Chondrocyte (in vitro differentiated cells): ENCODE data around the gene ADRA2C. TPM values are rescaled to one million over a fixed set of nuclear protein-coding genes. Genes with fewer than 3 reads are reported as not detected.

ENCODE experiments used
- DNase-seq: peaks from one replicate; pipeline ENCODE4 v3.0.0; 2021; ENCODE audit warnings: mixed read lengths, low spot score
- H3K27ac Mint-ChIP-seq: one replicate; pipeline ENCODE4 v1.8.0; 2021; ENCODE audit warnings: mild to moderate bottlenecking, moderate library complexity, mixed read lengths; ENCODE audit not compliant: unreplicated experiment
- H3K27me3 Mint-ChIP-seq: 2 replicates; pipeline ENCODE4 v1.8.0; 2021; ENCODE audit warnings: low read depth, mixed read lengths
- H3K36me3 Mint-ChIP-seq: 2 replicates; pipeline ENCODE4 v1.8.0; 2021; ENCODE audit warnings: low read depth, mixed read lengths
- H3K4me1 Mint-ChIP-seq: 2 replicates; pipeline ENCODE4 v1.8.0; 2021; ENCODE audit warnings: low read depth, mild to moderate bottlenecking, mixed read lengths
- H3K4me3 Mint-ChIP-seq: one replicate; pipeline ENCODE4 v1.8.0; 2021; ENCODE audit warnings: mild to moderate bottlenecking, moderate library complexity, mixed read lengths; ENCODE audit not compliant: unreplicated experiment
- H3K9me3 Mint-ChIP-seq: 2 replicates; pipeline ENCODE4 v1.8.0; 2021; ENCODE audit warnings: low read depth, mixed read lengths
- total RNA-seq: library from RNA; stranded (reverse); gene quantifications from 3 replicates; pipeline ENCODE4 v1.2.1, GENCODE V29; 2021
- TF ChIP-seq, protein P1 (sequence below): fragments of 200-600 bp; sonication (generic); IDR thresholded peaks from 2 replicates; pipeline ENCODE4 v1.5.0; 2021; ENCODE audit warnings: antibody characterized with exemption, mild to moderate bottlenecking, moderate library complexity

ADRA2C gene
- total RNA-seq, 1 donor from 2014 or later: 1.6 TPM

DNA sequence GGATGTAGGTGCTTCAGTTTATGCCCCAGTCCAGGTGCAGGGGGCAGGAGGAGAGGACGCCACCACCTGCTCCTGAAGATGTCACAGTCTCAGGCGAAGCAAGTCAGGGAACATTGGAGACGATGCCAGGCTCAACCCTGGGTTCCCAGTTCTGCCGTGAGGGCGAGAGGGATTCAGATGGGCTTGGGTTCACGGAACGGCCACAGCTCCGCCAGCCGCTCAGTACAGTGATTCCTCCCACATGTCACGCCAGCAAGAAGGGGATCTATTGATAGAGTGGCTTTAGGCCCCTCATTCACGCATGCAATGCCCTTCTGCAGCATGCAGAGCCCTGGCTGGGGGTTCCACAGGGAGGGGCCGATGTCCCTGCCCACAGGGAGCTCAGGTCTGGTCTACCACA lies 34.2 kb downstream of the ADRA2C start:
- Mint-ChIP-seq H3K27me3 (peaks cover 32% of the 10 kb centered on the region), H3K9me3 (peaks cover 15% of the 10 kb centered on the region), H3K36me3 (no peaks in the 10 kb centered on the region), H3K4me1 (no peaks in the 10 kb centered on the region), H3K27ac (no peak overlapping the region), H3K4me3 (no peak overlapping the region)
- TF ChIP-seq, protein P1, sequence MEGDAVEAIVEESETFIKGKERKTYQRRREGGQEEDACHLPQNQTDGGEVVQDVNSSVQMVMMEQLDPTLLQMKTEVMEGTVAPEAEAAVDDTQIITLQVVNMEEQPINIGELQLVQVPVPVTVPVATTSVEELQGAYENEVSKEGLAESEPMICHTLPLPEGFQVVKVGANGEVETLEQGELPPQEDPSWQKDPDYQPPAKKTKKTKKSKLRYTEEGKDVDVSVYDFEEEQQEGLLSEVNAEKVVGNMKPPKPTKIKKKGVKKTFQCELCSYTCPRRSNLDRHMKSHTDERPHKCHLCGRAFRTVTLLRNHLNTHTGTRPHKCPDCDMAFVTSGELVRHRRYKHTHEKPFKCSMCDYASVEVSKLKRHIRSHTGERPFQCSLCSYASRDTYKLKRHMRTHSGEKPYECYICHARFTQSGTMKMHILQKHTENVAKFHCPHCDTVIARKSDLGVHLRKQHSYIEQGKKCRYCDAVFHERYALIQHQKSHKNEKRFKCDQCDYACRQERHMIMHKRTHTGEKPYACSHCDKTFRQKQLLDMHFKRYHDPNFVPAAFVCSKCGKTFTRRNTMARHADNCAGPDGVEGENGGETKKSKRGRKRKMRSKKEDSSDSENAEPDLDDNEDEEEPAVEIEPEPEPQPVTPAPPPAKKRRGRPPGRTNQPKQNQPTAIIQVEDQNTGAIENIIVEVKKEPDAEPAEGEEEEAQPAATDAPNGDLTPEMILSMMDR: no peak
- DNase-seq: peak; percentile 68

GRCh38 chr4:3801521-3801920 lies 35.3 kb downstream of the ADRA2C start:
- TF ChIP-seq, protein P1: no peak
- Mint-ChIP-seq H3K36me3 (no peaks in the 10 kb centered on the region), H3K4me3 (no peak overlapping the region), H3K27ac (no peak overlapping the region), H3K9me3 (peaks cover 4% of the 10 kb centered on the region), H3K4me1 (no peaks in the 10 kb centered on the region), H3K27me3 (peaks cover 35% of the 10 kb centered on the region)
- peak; percentile 48 for DNase-seq

DNA sequence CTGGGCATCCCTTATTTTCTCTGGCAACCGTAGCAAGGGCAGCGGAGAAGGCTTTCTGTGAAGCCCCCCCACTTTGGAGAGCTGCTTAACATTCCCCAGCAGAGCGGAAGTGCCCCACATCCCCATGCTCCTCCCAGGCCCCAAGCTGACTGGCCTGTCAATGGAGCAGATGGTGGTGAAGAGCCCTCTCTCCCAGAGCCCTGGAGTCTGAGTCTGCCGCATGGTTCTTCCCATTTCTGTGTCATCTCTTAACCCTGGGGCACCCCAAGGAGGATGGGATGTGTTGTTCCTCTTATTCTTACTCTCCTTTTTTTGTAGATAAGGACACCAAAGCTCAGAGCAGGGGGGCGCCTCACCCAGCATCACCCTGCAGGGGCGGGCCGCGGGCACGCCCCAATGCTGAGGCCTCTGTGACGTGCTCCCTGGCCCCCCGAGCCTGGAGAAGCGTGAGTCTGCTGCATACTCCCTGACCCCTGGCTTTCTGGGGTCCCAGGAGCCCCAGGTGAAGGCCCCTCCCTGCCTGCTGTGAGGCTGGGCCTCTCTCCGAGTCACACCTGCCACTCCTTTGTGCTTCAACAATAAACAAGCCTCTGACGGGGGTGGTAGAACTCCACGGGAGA lies 35.9 kb downstream of the ADRA2C start:
- TF ChIP-seq, protein P1: no peak
- H3K9me3 Mint-ChIP-seq: no peaks in the 10 kb centered on the region
- no peak overlapping the region for H3K4me3 Mint-ChIP-seq
- no peaks in the 10 kb centered on the region for H3K36me3 Mint-ChIP-seq
- H3K27ac Mint-ChIP-seq: no peak overlapping the region
- peak; percentile 80 for DNase-seq
- peaks cover 38% of the 10 kb centered on the region for H3K27me3 Mint-ChIP-seq
- no peaks in the 10 kb centered on the region for H3K4me1 Mint-ChIP-seq

DNA sequence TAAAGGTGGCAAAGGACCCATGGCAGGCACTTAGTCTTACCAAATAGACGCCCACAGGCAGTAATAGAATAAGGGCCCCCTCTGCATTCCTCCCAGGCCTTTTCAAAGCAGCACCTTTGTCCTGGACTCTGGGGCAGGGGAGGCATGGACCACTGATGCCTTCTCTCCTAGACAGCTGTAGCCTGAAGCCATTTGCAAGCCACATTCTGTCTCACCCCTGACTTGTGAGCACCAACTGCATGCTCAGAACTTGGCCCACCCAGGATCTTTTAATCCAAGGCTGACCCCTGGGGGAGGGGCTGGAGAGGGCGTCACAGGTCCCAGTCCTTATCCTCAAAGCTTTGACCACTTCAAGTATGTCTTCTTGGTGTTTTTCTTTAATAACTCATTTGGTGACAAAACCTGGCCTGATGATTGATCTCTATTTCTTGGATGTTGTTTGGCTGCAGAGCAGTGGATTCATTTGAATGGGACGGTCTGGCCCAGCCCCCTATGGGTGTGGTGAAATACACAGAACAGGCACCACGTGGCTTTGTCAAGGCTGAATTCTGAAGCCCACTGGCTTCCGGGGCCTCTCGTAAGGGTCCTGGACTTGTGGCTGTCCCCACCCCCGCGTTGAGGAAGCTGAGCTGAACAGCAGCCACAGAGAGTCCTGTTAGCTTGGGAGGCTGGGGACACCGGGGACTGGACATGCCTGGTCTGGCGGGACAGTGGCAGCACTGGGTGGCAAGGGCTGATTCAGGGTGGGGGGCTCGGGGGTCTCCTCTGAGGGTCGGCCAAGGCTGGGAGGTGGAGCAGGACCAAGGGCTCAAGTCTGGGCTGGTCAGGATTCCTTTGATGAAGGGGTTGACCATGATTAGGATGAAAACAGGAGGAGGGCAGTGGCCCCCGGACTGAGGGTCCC lies 36.6 kb downstream of the ADRA2C start:
- no peaks in the 10 kb centered on the region for H3K4me1 Mint-ChIP-seq
- no peak overlapping the region for H3K27ac Mint-ChIP-seq
- H3K9me3 Mint-ChIP-seq: no peaks in the 10 kb centered on the region
- H3K36me3 Mint-ChIP-seq: no peaks in the 10 kb centered on the region
- peak; percentile 84 for DNase-seq
- no peak overlapping the region for H3K4me3 Mint-ChIP-seq
- H3K27me3 Mint-ChIP-seq: peaks cover 43% of the 10 kb centered on the region
- TF ChIP-seq, protein P1: no peak

DNA sequence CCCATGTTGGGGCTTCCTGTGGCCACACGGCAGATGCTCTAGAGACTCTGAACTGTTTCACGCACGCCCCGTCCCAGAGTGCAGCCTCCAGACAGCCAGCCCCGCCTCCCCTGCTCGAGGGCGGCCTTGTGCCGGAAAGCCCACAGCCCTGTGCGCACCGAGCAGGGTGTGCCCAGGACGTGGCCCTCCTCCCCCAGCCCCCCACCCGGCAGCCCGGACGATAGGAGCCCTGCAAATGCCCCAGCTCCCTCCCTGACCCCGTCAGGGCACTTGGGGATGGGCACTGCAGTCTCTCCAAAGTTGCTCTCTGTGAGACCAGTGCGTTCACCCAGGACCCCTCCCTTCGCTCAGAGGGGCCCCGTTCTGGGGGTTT lies 37.3 kb downstream of the ADRA2C start:
- no peaks in the 10 kb centered on the region for H3K36me3 Mint-ChIP-seq
- DNase-seq: no peak
- peaks cover 44% of the 10 kb centered on the region for H3K27me3 Mint-ChIP-seq
- no peaks in the 10 kb centered on the region for H3K4me1 Mint-ChIP-seq
- H3K27ac Mint-ChIP-seq: no peak overlapping the region
- H3K4me3 Mint-ChIP-seq: no peak overlapping the region
- H3K9me3 Mint-ChIP-seq: no peaks in the 10 kb centered on the region
- TF ChIP-seq, protein P1: no peak
